SJSA1 (cell line): ENCODE data around the gene TES. TPM values are rescaled to one million over a fixed set of nuclear protein-coding genes. Genes with fewer than 3 reads are reported as not detected.
"Not testable (repeated sequence)": the region's sequence is repeated elsewhere in the genome, so short reads cannot be mapped to it uniquely, and the experiment has no call there.

ENCODE experiments used
- DNase-seq, 2 experiments: peaks; one replicate each; pipeline ENCODE4 v3.0.0-alpha.2; 2015 to 2020; ENCODE audit warnings: low spot score in 2 of 2, low read depth in 1 of 2
- H3K27ac ChIP-seq: fragments of 250-450 bp; sonication (Bioruptor Pico); 2 replicates; pipeline ENCODE4 v1.5.1; 2020; ENCODE audit warnings: mild to moderate bottlenecking, moderate library complexity
- H3K27me3 ChIP-seq: fragments of 250-450 bp; sonication (Bioruptor Pico); replicated peaks from 2 replicates; pipeline ENCODE4 v1.5.1; 2020; ENCODE audit warnings: mild to moderate bottlenecking, moderate library complexity
- H3K36me3 ChIP-seq: fragments of 250-450 bp; sonication (Bioruptor Pico); 2 replicates; pipeline ENCODE4 v1.5.1; 2020; ENCODE audit warnings: mild to moderate bottlenecking
- H3K4me1 ChIP-seq: fragments of 250-450 bp; sonication (Bioruptor Pico); replicated peaks from 2 replicates; pipeline ENCODE4 v1.6.1; 2021; ENCODE audit warnings: mild to moderate bottlenecking
- H3K4me3 ChIP-seq: fragments of 250-450 bp; sonication (Bioruptor Pico); 2 replicates; pipeline ENCODE4 v1.5.1; 2020; ENCODE audit warnings: mild to moderate bottlenecking
- H3K9me3 ChIP-seq: fragments of 250-450 bp; sonication (Bioruptor Pico); replicated peaks from 2 replicates; pipeline ENCODE4 v1.5.1; 2020; ENCODE audit warnings: mild to moderate bottlenecking
- total RNA-seq: library from RNA; depleted of rRNA; stranded (reverse); fragments of >200 nt; shearing (Covaris generic); gene quantifications from 2 replicates; pipeline ENCODE4 v1.2.3, GENCODE V29; 2014

The TES gene
- total RNA-seq, 1 experiment from 2014 or later = 143 TPM

DNA sequence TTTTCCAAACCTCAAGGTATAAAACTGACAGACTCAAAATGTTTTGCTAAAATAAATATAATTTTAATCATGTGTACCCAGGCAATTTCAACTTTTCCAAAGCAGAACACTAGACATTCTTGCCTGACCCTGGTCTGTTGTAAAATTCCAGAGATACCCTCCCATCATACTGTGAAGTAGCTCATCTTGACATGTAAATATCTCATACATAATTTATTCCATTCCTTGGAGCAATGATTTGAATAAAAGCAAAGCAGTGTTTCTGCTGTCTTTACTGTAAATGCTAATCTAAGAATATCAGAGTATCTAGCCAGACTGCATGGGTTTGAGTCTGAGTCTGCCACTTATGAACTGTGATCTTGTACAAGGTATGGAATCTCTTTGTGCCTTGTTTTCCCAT is 68.9 kb downstream of the TES start:
- Histone ChIP-seq H3K9me3 (no peaks in the 10 kb centered on the region), H3K4me1 (no peaks in the 10 kb centered on the region), H3K36me3 (no peaks in the 10 kb centered on the region), H3K4me3 (no peak overlapping the region), H3K27me3 (no peaks in the 10 kb centered on the region), H3K27ac (no peak overlapping the region)
- DNase-seq = no peak

GRCh38 chr7:116280803-116281202 is 70.5 kb downstream of the TES start:
- Histone ChIP-seq H3K27ac (no peak overlapping the region), H3K36me3 (no peaks in the 10 kb centered on the region), H3K9me3 (no peaks in the 10 kb centered on the region), H3K27me3 (no peaks in the 10 kb centered on the region), H3K4me1 (0 out of 2 replicates have a peak, but pooled peaks cover 4% of the 10 kb centered on the region), H3K4me3 (no peak overlapping the region)
- DNase-seq = no peak

DNA sequence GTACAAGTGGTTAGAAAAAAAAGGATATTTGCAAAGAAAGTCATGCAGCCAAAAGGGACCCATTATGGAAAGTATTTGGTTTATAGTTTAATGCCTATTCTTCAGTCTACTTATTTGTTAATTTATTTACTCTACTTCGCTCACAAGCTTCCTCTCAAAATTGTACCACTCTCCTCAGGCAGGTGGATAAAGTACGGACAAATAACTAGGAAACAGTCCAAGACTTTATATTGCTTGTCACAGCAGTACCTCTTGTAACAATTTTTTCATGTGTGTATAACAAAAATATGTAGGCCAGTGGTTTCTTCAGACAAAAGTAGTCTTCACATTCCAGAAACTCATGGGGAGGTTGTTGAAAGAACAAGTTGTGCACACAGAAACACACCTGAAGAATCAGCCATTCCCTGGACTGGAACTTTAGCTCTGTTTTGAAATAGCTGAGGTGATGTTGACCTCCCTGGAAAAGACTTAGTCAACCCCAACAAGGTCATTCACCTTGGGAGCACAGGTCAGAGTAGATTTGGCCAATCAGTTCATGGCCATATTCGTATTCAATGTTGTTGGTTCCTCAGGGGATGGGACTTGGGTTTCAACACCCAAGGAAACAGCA is 73.4 kb downstream of the TES start:
- H3K9me3 ChIP-seq = no peaks in the 10 kb centered on the region
- H3K36me3 ChIP-seq = no peaks in the 10 kb centered on the region
- H3K27ac ChIP-seq = no peak overlapping the region
- H3K4me1 ChIP-seq = peaks cover 15% of the 10 kb centered on the region
- no peak overlapping the region for H3K4me3 ChIP-seq
- no peak for DNase-seq
- no peaks in the 10 kb centered on the region for H3K27me3 ChIP-seq

DNA sequence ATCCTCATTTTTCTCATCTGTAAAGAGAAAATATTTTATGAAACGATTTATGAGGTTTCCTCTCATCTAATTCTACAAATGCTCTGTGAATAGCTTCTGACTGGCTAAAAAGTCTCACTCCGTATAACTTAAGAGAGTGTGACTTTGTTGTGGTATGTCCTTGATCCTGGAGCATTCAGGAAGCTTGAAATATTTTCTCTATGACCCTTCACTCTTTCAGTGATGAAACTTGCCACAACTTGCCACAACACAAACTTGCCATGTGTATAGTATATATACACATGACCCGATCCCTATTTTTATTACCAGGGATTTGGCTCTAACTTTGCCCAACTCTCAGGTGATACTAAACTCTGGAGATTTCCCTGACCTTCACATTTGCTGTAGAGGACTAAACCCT is 74.1 kb downstream of the TES start:
- no peak for DNase-seq
- Histone ChIP-seq H3K27me3 (no peaks in the 10 kb centered on the region), H3K9me3 (no peaks in the 10 kb centered on the region), H3K27ac (no peak overlapping the region), H3K36me3 (no peaks in the 10 kb centered on the region), H3K4me1 (peaks cover 16% of the 10 kb centered on the region), H3K4me3 (no peak overlapping the region)

DNA sequence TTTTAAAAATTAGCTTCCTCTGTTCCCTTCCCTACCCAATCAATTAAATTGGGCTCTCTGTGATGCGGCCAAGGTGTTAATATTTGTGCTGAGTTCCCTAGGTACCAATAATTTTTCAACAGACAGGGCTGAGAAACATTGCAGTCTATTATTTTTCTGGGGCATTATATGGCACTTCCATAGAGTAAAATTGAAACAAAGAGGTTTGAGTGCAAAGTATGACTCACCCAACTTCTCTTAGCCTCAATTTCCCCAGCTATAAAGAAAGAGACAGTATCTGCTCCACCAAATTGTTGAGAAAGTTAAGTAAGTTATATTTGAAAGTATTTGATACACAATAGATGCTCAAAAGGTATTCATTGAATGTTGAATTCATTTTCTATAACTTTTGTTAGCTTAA is 74.9 kb downstream of the TES start:
- H3K9me3 ChIP-seq = no peaks in the 10 kb centered on the region
- no peaks in the 10 kb centered on the region for H3K36me3 ChIP-seq
- no peaks in the 10 kb centered on the region for H3K27me3 ChIP-seq
- H3K4me1 ChIP-seq = peaks cover 16% of the 10 kb centered on the region
- no peak overlapping the region for H3K27ac ChIP-seq
- DNase-seq = no peak
- H3K4me3 ChIP-seq = no peak overlapping the region

DNA sequence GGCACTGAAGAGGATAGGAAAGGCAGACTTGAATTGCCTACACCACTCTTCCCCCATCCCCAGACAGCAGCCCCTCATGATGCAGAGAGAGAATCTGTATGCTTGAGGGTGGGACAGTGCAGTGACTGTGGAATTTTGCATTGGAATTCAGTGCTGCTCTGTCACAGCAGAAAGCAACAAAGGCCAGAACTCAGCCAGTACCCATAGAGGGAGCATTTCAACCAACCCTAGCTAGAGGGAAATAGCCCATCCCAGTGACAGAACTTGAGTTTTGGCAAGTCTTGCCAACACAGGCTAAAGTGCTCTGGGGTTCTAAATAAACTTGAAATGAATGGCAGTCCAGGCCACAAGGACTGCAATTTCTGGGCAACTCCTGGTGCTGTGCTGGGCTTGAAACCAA is 80.4 kb downstream of the TES start:
- no peaks in the 10 kb centered on the region for H3K36me3 ChIP-seq
- H3K9me3 ChIP-seq = no peaks in the 10 kb centered on the region
- no peak overlapping the region for H3K4me3 ChIP-seq
- DNase-seq = no peak
- H3K27ac ChIP-seq = no peak overlapping the region
- H3K4me1 ChIP-seq = peaks cover 12% of the 10 kb centered on the region
- H3K27me3 ChIP-seq = no peaks in the 10 kb centered on the region

DNA sequence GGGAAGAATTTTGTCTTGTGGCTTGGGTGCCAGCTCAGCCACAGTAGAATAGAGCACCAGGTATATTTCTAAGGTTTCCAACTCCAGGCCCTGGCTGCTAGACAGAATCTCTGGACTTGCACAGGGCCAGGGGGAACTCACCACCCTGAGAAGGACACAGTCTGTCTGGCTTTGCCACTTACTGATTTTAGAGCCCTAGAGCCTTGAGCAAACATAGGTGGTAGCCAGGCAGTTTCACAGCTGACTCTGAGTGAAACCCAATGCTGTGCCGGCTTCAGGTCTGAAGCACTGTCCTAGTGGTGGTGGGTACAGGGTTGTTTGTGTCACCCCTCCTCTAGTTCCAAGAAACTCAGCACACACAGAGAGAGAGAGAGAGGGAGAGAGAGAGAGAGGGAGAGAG is 81.6 kb downstream of the TES start:
- no peaks in the 10 kb centered on the region for H3K9me3 ChIP-seq
- H3K27ac ChIP-seq = no peak overlapping the region
- no peak for DNase-seq
- no peaks in the 10 kb centered on the region for H3K27me3 ChIP-seq
- no peaks in the 10 kb centered on the region for H3K36me3 ChIP-seq
- peaks cover 12% of the 10 kb centered on the region for H3K4me1 ChIP-seq
- H3K4me3 ChIP-seq = no peak overlapping the region

DNA sequence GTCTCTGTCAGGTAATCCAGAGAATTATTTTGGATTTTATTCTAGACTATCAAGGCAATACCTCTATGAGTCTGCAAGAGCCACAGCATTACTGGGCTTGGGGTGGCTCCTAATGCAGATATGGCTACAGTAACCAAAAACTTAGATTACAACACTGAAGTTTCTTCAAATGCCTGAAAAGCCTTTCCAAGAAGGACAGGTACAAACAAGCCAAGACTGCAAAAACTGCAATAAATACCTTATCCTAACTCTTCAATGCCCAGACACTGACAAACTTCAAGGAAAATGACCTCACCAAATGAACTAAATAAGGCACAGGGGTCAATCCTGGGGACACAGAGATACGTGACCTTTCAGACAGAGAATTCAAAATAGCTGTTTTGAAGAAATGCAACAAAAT is 82.0 kb downstream of the TES start:
- DNase-seq = no peak
- Histone ChIP-seq H3K9me3 (no peaks in the 10 kb centered on the region), H3K27ac (no peak overlapping the region), H3K4me1 (peaks cover 12% of the 10 kb centered on the region), H3K4me3 (no peak overlapping the region), H3K27me3 (no peaks in the 10 kb centered on the region), H3K36me3 (no peaks in the 10 kb centered on the region)

- DNase-seq = no peak
Observed at GRCh38 chr7:116293139-116293538, 82.8 kb downstream of the TES start.

DNA sequence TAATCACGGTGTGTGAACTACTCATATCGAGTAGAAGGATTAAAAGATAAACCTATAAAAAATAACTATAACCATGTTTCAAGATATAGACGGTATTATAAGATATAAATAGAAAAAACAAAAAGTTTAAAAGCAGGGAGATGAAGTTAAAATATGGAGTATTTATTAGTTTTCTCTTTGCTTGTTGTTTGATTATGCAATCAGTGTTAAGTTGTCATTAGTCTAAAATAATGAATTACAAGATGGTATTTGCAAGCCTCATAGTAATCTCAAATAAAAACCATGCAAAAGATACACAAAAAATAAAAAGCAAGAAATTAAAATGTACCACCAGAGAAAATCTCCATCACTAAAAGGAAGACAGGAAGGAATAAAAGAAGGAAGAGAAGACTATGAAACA is 83.3 kb downstream of the TES start:
- H3K4me3 ChIP-seq = no peak overlapping the region
- DNase-seq = no peak
- H3K4me1 ChIP-seq = peaks cover 1% of the 10 kb centered on the region; the same call in 1 of the 2 replicates
- no peak overlapping the region for H3K27ac ChIP-seq
- no peaks in the 10 kb centered on the region for H3K9me3 ChIP-seq
- H3K27me3 ChIP-seq = no peaks in the 10 kb centered on the region
- H3K36me3 ChIP-seq = no peaks in the 10 kb centered on the region

More at GRCh38 chr7:116293139-116293538, 82.8 kb downstream of the TES start:
- no peak overlapping the region for H3K4me3 ChIP-seq
- H3K27ac ChIP-seq = no peak overlapping the region
- no peaks in the 10 kb centered on the region for H3K36me3 ChIP-seq
- no peaks in the 10 kb centered on the region for H3K27me3 ChIP-seq
- no peaks in the 10 kb centered on the region for H3K9me3 ChIP-seq
- H3K4me1 ChIP-seq = peaks cover 6% of the 10 kb centered on the region

DNA sequence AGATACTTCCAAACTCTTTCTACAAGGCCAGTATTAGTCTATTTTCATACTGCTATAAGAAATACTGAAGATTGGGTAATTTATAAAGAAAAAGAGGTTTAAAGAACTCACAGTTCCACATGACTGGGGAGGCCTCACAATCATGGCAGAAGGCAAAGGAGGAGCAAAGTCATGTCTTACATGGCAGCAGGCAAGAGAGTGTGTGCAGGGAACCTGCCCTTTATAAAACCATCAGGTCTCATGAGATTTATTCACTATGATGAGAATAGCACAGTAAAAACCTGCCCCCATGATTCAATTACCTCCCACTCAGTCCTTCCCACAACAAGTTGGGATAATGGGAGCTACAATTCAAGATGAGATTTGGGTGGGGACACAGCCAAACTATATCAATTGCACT is 85.6 kb downstream of the TES start:
- H3K4me3 ChIP-seq, H3K9me3 ChIP-seq, DNase-seq, H3K36me3 ChIP-seq, H3K27ac ChIP-seq, H3K27me3 ChIP-seq, H3K4me1 ChIP-seq: not testable (repeated sequence)

- Histone ChIP-seq H3K27ac (no peak overlapping the region), H3K9me3 (no peaks in the 10 kb centered on the region), H3K27me3 (no peaks in the 10 kb centered on the region), H3K4me1 (no peaks in the 10 kb centered on the region), H3K4me3 (no peak overlapping the region), H3K36me3 (no peaks in the 10 kb centered on the region)
- DNase-seq = no peak
Observed at GRCh38 chr7:116298055-116298454, 87.7 kb downstream of the TES start.

DNA sequence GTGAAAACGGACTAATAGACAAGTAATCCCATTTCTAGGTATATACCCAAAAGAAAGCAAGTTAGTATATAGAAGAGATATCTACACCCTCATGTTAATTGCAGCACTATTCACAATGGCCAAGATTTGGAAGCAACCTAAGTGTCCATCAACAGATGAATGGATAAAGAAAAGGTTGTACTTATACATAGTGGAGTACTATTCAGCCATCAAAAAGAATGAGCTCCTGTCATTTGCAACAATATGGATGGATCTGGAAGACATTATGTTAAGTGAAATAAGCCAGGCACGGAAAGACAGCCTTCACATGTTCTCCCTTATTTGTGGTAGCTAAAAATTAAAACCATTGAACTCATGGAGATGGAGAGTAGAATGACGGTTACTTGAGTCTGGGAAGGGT is 88.2 kb downstream of the TES start:
- no peak overlapping the region for H3K4me3 ChIP-seq
- no peaks in the 10 kb centered on the region for H3K9me3 ChIP-seq
- DNase-seq = no peak
- no peak overlapping the region for H3K27ac ChIP-seq
- no peaks in the 10 kb centered on the region for H3K4me1 ChIP-seq
- H3K27me3 ChIP-seq = no peaks in the 10 kb centered on the region
- no peaks in the 10 kb centered on the region for H3K36me3 ChIP-seq

GRCh38 chr7:116305485-116306408 is 95.4 kb downstream of the TES start:
- no peak overlapping the region for H3K4me3 ChIP-seq
- peaks cover 18% of the 10 kb centered on the region for H3K4me1 ChIP-seq
- no peaks in the 10 kb centered on the region for H3K9me3 ChIP-seq
- peak overlapping the region; percentile 60 for H3K27ac ChIP-seq
- H3K27me3 ChIP-seq = no peaks in the 10 kb centered on the region
- H3K36me3 ChIP-seq = no peaks in the 10 kb centered on the region
- peak; percentile 62 to 73 for DNase-seq
